GM12878 (cell line): ENCODE data around the gene ALS2.

Experiments used
- BCL3 ChIP-seq: IDR thresholded peaks from 2 replicates; pipeline ENCODE4 v1.6.1; 2011; ENCODE audit warnings: borderline replicate concordance, low read depth, mild to moderate bottlenecking, moderate library complexity, low read length; ENCODE audit not compliant: insufficient read depth, poor library complexity, severe bottlenecking
- CTCF ChIP-seq, 3 experiments: IDR thresholded peaks in 2 of 3; conservative IDR thresholded peaks in 1 of 3; 2 replicates each; pipeline ENCODE4 v1.5.1; 2011; ENCODE audit warnings: low read depth in 3 of 3, low read length in 3 of 3, mild to moderate bottlenecking in 3 of 3, control low read depth in 2 of 3, moderate library complexity in 2 of 3, inconsistent platforms in 1 of 3, mixed read lengths in 1 of 3; ENCODE audit not compliant: control insufficient read depth in 2 of 3, insufficient read depth in 1 of 3; ENCODE audit errors: extremely low read depth in 1 of 3
- EGR1 ChIP-seq, 2 experiments: IDR thresholded peaks; 1 replicate in 1 of 2; 2 replicates in 1 of 2; pipeline ENCODE4 v1.6.1; 2011 to 2012; ENCODE audit warnings: low read depth in 2 of 2, low read length in 2 of 2, borderline replicate concordance in 1 of 2, mild to moderate bottlenecking in 1 of 2, moderate library complexity in 1 of 2
- POLR2A ChIP-seq: IDR thresholded peaks from 2 replicates; pipeline ENCODE4 v1.6.1; 2011; ENCODE audit warnings: low read depth, mild to moderate bottlenecking, low read length
- POLR2AphosphoS2 ChIP-seq: IDR thresholded peaks from 2 replicates; pipeline ENCODE4 v1.6.1; 2011; ENCODE audit warnings: low read depth, mild to moderate bottlenecking, low read length, improper control_type of control experiment, moderate library complexity
- POLR2AphosphoS5 ChIP-seq: IDR thresholded peaks from 2 replicates; pipeline ENCODE4 v1.6.1; 2011; ENCODE audit warnings: mild to moderate bottlenecking, low read length, inconsistent platforms
- SMARCA5 ChIP-seq: fragments of 450-650 bp; IDR thresholded peaks from 2 replicates; pipeline ENCODE4 v1.6.1; 2017; ENCODE audit warnings: mild to moderate bottlenecking
- USF2 ChIP-seq: IDR thresholded peaks from 2 replicates; pipeline ENCODE4 v1.6.1; 2011; ENCODE audit warnings: low read depth, low read length, improper control_type of control experiment, borderline replicate concordance
- ZBTB33 ChIP-seq: fragments of 450-650 bp; IDR thresholded peaks from 2 replicates; pipeline ENCODE4 v1.6.1; 2017; ENCODE audit warnings: mild to moderate bottlenecking
- ZNF622 ChIP-seq: fragments of 450-650 bp; IDR thresholded peaks from 2 replicates; pipeline ENCODE4 v1.6.1; 2017; ENCODE audit warnings: mild to moderate bottlenecking, inconsistent platforms

- TF ChIP-seq POLR2A (no peak), CTCF (IDR thresholded peaks at IDR 0.05 in 2 of 3, conservative IDR thresholded peaks at IDR 0.05 in 1 of 3; ENCODE audit: control insufficient read depth in 2 of 3, extremely low read depth in 1 of 3, insufficient read depth in 1 of 3, low read depth in 3 of 3, low read length in 3 of 3) (no peak), SMARCA5 (no peak), USF2 (no peak), ZBTB33 (no peak), POLR2AphosphoS5 (no peak), ZNF622 (no peak), BCL3 (no peak), POLR2AphosphoS2 (no peak), EGR1 (IDR thresholded peaks at IDR 0.05; ENCODE audit: borderline replicate concordance in 1 of 2, low read depth in 2 of 2, low read length in 2 of 2) (no peak)
Measured at GRCh38 chr2:201754717-201755415, 25.9 kb downstream of the ALS2 start.
